Loucy (cell line): ENCODE data around the gene NSMCE3.

Experiments
- H2AFZ ChIP-seq: fragments of 200-600 bp; sonication (generic); 2 replicates; pipeline ENCODE4 v1.6.0; 2016; ENCODE audit warnings: antibody characterized with exemption, mild to moderate bottlenecking, low read length, moderate library complexity
- H3F3A ChIP-seq: fragments of 200-600 bp; 2 replicates; pipeline ENCODE4 v1.6.0; 2016; ENCODE audit warnings: antibody characterized with exemption, low read depth, mild to moderate bottlenecking
- H3K27me3 ChIP-seq: fragments of 200-600 bp; sonication (generic); 2 replicates; pipeline ENCODE4 v1.6.1; 2014; ENCODE audit warnings: low read length, mild to moderate bottlenecking; ENCODE audit not compliant: insufficient read depth, poor library complexity, severe bottlenecking
- H3K36me3 ChIP-seq: fragments of 200-600 bp; sonication (generic); 2 replicates; pipeline ENCODE4 v1.6.1; 2016; ENCODE audit warnings: low read length; ENCODE audit not compliant: insufficient read depth
- H3K4me1 ChIP-seq: fragments of 200-600 bp; sonication (generic); 2 replicates; pipeline ENCODE4 v1.5.1; 2014; ENCODE audit warnings: low read length, mild to moderate bottlenecking; ENCODE audit not compliant: insufficient read depth, poor library complexity, severe bottlenecking
- H3K4me2 ChIP-seq: fragments of 200-600 bp; sonication (generic); 2 replicates; pipeline ENCODE4 v1.6.0; 2014; ENCODE audit warnings: antibody characterized with exemption, low read length, low read depth, mild to moderate bottlenecking; ENCODE audit not compliant: poor library complexity, severe bottlenecking
- H3K4me3 ChIP-seq: fragments of 200-600 bp; sonication (generic); 2 replicates; pipeline ENCODE4 v1.5.1; 2014; ENCODE audit warnings: low read length, mild to moderate bottlenecking, mixed read lengths; ENCODE audit not compliant: poor library complexity, severe bottlenecking
- H3K79me2 ChIP-seq: fragments of 200-600 bp; sonication (generic); 2 replicates; pipeline ENCODE4 v1.6.1; 2014; ENCODE audit warnings: low read length; ENCODE audit not compliant: insufficient read depth
- H3K9ac ChIP-seq: fragments of 200-600 bp; sonication (generic); 2 replicates; pipeline ENCODE4 v1.6.0; 2014; ENCODE audit warnings: mild to moderate bottlenecking, low read depth, low read length, moderate library complexity; ENCODE audit not compliant: poor library complexity, severe bottlenecking
- H3K9me2 ChIP-seq: fragments of 200-600 bp; sonication (generic); replicated peaks from 2 replicates; pipeline ENCODE4 v1.6.1; 2016; ENCODE audit warnings: low read depth, low read length, mixed read lengths
- H3K9me3 ChIP-seq: fragments of 200-600 bp; sonication (generic); 2 replicates; pipeline ENCODE4 v1.6.1; 2014; ENCODE audit warnings: mild to moderate bottlenecking, antibody characterized with exemption, low read length, low read depth; ENCODE audit not compliant: insufficient read depth
- H4K20me1 ChIP-seq: fragments of 200-600 bp; sonication (generic); 2 replicates; pipeline ENCODE4 v1.6.0; 2014; ENCODE audit warnings: antibody characterized with exemption, low read length, mild to moderate bottlenecking; ENCODE audit not compliant: insufficient read depth, poor library complexity, severe bottlenecking
- CTCF ChIP-seq: fragments of 200-600 bp; sonication (generic); conservative IDR thresholded peaks from 2 replicates; pipeline ENCODE4 v1.5.1; 2014; ENCODE audit warnings: mild to moderate bottlenecking, antibody characterized with exemption, low read length
- EZH2phosphoT487 ChIP-seq: fragments of 200-600 bp; IDR thresholded peaks from 2 replicates; pipeline ENCODE4 v1.6.1; 2018; ENCODE audit warnings: antibody characterized with exemption, mild to moderate bottlenecking, moderate library complexity, borderline replicate concordance

NSMCE3 gene

DNA sequence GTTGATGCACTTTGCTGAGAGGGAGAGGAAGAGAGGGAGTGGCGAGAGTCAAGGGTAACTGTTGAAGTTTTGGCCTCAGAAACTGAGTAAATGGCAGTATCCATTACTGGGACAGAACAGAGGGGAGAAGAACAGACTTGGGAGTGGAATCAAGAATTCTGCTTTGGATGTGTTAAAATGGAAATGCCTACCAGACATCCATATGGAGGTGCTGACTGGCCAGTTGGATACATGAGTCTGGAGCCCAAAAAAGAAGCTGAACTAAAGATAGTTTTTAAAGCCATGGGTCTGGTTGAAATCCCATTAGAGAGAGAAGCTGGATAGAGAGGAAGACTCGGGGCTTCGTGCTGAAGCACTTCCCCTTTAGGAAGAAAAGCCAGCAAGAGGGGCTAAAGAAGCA, 35.9 kb upstream of the NSMCE3 start:
- no peak overlapping the region for H3K4me2 ChIP-seq
- H3F3A ChIP-seq: no peaks in the 10 kb centered on the region
- no peaks in the 10 kb centered on the region for H3K36me3 ChIP-seq
- H3K27me3 ChIP-seq: no peaks in the 10 kb centered on the region
- H4K20me1 ChIP-seq: no peaks in the 10 kb centered on the region
- no peaks in the 10 kb centered on the region for H3K9me2 ChIP-seq
- no peak overlapping the region for H3K4me3 ChIP-seq
- H3K79me2 ChIP-seq: no peaks in the 10 kb centered on the region
- H2AFZ ChIP-seq: no peak overlapping the region
- no peak overlapping the region for H3K9ac ChIP-seq
- H3K4me1 ChIP-seq: no peaks in the 10 kb centered on the region
- no peaks in the 10 kb centered on the region for H3K9me3 ChIP-seq
- TF ChIP-seq CTCF (no peak), EZH2phosphoT487 (no peak)

GRCh38 chr15:29302871-29303270, 33.2 kb upstream of the NSMCE3 start:
- Histone ChIP-seq H4K20me1 (no peaks in the 10 kb centered on the region), H3K9me2 (no peaks in the 10 kb centered on the region), H3K4me2 (no peak overlapping the region), H3K9ac (no peak overlapping the region), H3K27me3 (no peaks in the 10 kb centered on the region), H3K9me3 (no peaks in the 10 kb centered on the region), H3F3A (no peaks in the 10 kb centered on the region), H3K36me3 (no peaks in the 10 kb centered on the region), H3K4me3 (no peak overlapping the region), H3K79me2 (no peaks in the 10 kb centered on the region), H2AFZ (no peak overlapping the region), H3K4me1 (no peaks in the 10 kb centered on the region)
- TF ChIP-seq EZH2phosphoT487 (no peak), CTCF (no peak)

- Histone ChIP-seq H3K9ac (no peak overlapping the region), H3K79me2 (no peaks in the 10 kb centered on the region), H3K4me1 (no peaks in the 10 kb centered on the region), H3K4me3 (no peak overlapping the region), H2AFZ (no peak overlapping the region), H3K9me2 (no peaks in the 10 kb centered on the region), H4K20me1 (no peaks in the 10 kb centered on the region), H3K4me2 (no peak overlapping the region), H3K9me3 (no peaks in the 10 kb centered on the region), H3F3A (no peaks in the 10 kb centered on the region), H3K36me3 (no peaks in the 10 kb centered on the region), H3K27me3 (no peaks in the 10 kb centered on the region)
- TF ChIP-seq EZH2phosphoT487: no peak
- no peak for TF ChIP-seq CTCF
Measured at GRCh38 chr15:29299784-29300183, 30.2 kb upstream of the NSMCE3 start.
